Frontal cortex (tissue), 4 donors: ENCODE results near the gene FUT6. TPM values are rescaled to one million over a fixed set of nuclear protein-coding genes. Genes with fewer than 3 reads are reported as not detected.

Experiments
- DNase-seq, 2 donors: peaks; one replicate each; pipeline ENCODE4 v3.0.0; 2012; ENCODE audit warnings: low spot score in 2 of 2
- FAIRE-seq: peaks from 2 replicates; lab custom pipeline; 2012; peaks lifted over from hg19 to GRCh38; lab: Jason Lieb, UNC
- total RNA-seq: library from RNA; depleted of rRNA; stranded (reverse); fragments of >200 nt; gene quantifications from one replicate; pipeline ENCODE4 v1.2.3, GENCODE V29; 2014
- donor health status: control.
- donor health status: control.
- donor health status: control.

Gene FUT6
- total RNA-seq, 1 donor from 2014 or later = not detected

DNA sequence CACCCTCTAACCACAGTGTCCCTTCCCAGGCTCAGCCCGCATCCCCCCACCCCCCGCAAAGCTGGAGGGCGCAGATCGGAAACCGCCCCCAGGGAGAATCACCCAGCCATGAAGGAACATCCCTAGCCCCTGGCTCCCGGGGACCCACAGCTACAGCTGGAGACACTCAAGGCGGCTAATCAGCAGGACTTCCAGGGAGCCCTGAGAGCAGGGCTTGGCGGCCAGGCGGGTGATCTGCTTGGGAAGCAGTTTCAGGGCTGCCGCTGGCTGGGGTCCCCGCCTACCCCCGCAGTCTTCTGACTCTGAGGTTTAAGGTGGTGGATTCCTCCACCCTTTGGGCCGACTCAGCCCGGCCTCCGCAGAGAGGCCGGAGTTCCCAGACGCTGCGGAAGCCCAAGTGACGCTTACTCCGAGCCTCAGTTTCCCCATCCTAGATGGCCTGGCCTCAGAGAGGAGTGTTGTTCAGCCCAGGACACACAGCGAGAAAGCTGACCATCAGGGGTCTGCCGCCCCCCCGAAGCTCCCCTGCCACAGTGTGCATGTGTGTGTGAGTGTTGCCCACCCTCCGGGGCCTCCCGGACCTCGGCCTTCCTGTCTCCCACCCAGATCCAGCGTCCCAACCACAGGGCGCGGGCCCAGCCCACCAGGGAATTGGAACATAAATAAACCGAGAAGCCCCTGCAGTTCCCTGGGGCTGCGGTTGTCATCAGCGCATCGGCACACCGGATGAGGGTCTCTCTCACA is 9.8 kb downstream of the FUT6 start:
- FAIRE-seq = no peak
- DNase-seq = no peak

DNA sequence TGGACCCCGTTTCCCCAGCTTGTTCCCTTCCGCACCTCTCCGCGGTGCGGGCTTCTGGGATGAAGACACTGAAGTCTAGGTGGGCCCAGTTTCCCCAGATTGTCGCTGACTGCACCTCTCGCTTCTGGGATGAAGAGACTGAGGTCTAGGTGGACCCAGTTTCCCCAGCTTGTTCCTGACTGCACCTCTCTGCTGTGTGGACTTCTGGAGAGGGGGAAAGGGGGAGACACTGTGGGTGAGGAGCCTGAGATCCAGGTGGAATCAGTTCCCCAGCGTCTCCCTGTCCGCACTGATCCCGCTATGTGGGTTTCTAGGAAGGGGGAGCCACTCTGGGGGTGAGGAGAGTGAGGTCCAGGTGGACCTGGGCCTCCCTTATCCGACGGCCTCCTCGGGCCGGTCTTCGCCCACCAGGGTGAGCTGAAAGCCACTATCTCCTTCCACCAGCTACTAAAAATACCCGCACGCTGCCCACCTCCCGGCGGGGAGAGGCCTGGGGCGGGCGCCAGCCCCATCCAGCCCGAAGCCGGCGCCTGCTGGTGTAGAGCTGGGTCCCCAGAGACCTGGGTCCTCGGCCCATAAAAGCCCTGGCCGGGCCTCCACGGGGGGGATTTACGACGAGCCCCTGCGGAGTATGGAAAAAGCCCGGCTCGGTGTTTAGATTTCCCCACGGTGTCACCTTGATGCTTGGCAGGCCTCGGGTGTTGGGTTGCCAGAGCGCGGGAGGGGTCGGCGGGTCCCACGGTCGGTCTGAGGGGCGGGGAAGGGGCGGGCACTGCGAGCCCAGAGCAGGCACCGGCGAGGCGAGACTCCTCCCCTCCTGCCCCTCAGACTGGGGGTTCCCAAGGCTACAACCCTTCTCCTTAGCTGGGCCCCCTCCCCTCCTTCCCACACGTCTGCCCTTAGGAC is 10.6 kb downstream of the FUT6 start:
- FAIRE-seq (no peak), DNase-seq (peak in 1 of 2 donors; percentile 40)

- no peak for FAIRE-seq
- DNase-seq = peak; percentile 91 to 94
Observed at GRCh38 chr19:5827891-5828660, 11.4 kb downstream of the FUT6 start.

DNA sequence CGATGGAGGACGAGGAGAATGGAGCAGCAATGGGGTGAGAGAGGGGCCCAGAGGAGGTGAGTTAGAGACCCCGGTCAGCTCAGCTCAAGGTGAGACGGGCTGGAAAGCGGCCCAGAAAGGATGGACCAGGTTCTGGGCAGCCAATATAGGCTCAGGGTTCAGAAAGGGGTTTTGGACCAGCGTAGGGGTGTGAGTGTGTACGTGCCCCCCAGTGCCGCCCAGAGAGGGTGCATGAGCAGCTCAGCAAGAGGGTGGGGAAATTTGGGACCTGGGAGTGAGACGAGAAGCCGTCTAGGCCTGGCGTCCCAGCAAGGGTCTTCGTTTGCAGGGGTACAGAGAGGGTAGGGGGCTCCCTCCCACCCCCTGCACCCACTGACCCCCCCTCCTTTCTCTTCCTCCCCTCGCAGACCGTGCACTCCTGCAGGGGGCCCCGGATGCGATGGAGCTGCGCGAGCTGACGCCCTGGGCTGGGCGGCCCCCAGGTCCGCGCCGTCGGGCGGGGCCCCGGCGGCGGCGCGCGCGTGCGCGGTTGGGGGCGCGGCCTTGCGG is 12.1 kb downstream of the FUT6 start:
- FAIRE-seq = no peak
- no peak for DNase-seq

- FAIRE-seq (no peak), DNase-seq (no peak)
Observed at GRCh38 chr19:5826531-5827341, 12.8 kb downstream of the FUT6 start.

DNA sequence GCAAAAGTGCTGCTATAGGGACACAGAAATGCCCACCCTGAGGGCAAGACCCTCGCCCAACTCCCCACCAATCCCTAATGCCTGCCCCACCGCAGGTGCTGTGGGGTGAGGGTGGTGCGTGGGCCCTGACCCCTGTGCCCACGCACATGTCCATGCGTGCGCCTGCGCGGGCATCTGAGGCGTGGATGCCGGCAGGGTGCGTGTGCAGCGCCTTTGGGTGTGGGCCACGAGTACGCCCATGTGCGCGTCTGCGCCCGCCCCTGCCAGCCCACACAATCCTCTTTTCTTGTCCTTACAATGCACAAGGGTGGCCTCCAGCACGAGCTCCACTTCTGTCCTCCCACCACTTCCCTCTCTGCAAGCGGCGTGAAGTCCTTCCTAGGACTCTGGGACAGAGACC is 14.3 kb downstream of the FUT6 start:
- FAIRE-seq (no peak), DNase-seq (no peak)

- no peak for DNase-seq
- no peak for FAIRE-seq
Observed at GRCh38 chr19:5824751-5825150, 14.8 kb downstream of the FUT6 start.

DNA sequence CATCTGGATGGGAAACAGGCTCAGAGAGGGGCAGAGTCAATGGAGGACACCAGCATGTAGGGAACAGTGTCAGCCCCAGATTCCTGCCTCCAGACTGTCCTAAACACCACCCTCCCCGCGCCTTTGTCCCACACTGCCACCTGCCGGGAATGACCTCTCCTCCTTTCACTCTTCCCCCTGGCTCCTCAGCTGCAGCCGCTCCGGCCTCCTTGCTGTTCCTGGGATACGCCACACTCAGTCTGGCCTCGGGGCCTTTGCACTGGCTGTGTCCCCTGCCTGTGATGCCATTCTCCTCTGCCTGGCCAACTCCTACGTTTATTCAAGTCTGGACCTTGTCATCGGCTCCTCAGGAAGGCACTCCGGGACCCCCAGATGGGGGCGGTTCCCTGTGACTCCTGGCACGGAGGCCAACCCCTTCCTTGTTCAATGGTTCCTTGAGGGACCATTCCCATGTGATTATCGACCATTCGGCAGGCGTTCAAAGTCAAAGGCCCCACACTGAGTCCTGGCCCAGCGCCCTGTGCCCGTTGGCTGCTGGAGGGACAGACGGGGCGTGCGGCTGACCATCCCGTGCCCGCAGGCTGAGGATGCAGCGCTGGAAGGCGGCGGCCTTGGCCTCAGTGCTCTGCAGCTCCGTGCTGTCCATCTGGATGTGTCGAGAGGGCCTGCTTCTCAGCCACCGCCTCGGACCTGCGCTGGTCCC is 15.8 kb downstream of the FUT6 start:
- no peak for FAIRE-seq
- no peak for DNase-seq

GRCh38 chr19:5822181-5822844 is 17.2 kb downstream of the FUT6 start:
- FAIRE-seq (no peak), DNase-seq (no peak)

GRCh38 chr19:5821521-5822180 is 17.9 kb downstream of the FUT6 start:
- no peak for FAIRE-seq
- no peak for DNase-seq

GRCh38 chr19:5820785-5821184 is 18.7 kb downstream of the FUT6 start:
- DNase-seq (no peak), FAIRE-seq (no peak)

GRCh38 chr19:5818594-5818993 is 20.9 kb downstream of the FUT6 start:
- no peak for FAIRE-seq

DNA sequence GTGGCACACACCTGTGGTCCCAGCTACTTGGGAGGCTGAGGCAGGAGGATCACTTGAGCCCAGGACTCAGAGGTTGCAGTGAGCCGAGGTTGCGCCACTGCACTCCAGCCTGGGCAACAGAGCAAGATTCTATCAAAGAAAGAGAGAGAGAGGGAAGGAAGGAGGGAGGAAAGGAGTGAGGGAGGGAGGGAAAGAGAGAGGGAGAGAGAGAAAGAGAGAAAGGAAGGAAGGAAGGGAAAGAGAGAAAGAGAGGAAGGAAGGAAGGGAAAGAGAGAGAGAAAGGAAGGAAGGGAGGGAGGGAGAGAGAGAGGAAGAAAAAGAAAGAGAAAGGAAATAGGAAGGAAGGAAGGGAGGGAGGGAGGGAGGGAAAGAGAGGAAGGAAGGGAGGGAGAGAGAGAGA is 22.3 kb downstream of the FUT6 start:
- DNase-seq (no peak), FAIRE-seq (no peak)

More at GRCh38 chr19:5818594-5818993, 20.9 kb downstream of the FUT6 start:
- DNase-seq = no peak

GRCh38 chr19:5814852-5815246 is 24.7 kb downstream of the FUT6 start:
- FAIRE-seq = no peak

DNA sequence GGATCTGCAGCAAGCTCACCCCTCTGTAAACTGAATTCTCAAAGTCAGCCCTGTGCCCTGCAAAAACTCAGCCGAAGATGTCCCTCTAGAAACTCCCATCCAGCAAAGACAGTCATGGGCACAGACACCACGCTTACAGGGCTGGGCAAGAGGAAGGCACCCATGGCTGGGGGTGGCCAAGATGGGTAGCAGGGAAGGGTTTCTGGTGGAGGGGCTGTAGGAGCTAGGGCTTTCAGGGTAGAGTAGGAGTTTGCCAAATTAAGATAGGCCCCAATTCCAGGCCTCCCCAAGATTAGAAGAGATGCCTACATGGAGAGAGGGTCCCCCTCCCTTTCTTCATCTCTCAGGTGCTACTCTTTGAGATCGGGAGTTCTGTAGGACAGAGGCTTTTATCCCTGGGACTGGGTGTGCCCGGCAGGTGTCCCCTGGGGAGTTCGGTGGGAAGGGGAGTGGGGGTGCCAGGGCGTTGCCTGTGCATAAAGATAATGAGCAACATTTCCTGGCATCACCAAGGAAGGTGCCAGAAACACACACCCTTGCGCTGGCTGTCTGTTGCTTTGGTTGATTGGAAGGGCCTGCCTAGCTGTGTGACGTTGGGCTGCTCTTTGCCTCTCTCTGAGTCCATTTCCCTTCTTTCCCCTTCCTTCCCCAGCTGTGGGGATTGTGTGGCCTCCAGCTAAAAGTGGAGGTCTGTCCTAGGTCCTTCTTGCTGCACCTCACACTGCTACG is 25.2 kb downstream of the FUT6 start:
- no peak for FAIRE-seq

More at GRCh38 chr19:5814852-5815246, 24.7 kb downstream of the FUT6 start:
- DNase-seq = no peak

GRCh38 chr19:5811117-5811516 is 28.4 kb downstream of the FUT6 start:
- no peak for FAIRE-seq
- DNase-seq = no peak

More for the DNA sequence above, 25.2 kb downstream of the FUT6 start:
- no peak for DNase-seq

- FAIRE-seq (no peak), DNase-seq (no peak)
Observed at GRCh38 chr19:5809469-5809868, 30.0 kb downstream of the FUT6 start.
